Measurements from ENCODE around the gene ARID3C.

Gene ARID3C

GRCh38 chr9:34669809-34670562, 41.1 kb upstream of the ARID3C start:
- no peak overlapping the region for H3K27ac ChIP-seq (ENCODE audit: low read depth, low read length)
- no peak overlapping the region for H3K18ac ChIP-seq (ENCODE audit: low read length)
- WGBS (ENCODE audit: extremely low coverage, insufficient coverage, low lambda C conversion rate) = no CpG with 5 or more reads among the region's 5 CpGs
- H2BK5ac ChIP-seq (ENCODE audit: low read length) = no peak overlapping the region
- H3K23ac ChIP-seq (ENCODE audit: low read length) = no peak overlapping the region
- no peaks in the 10 kb centered on the region for H3K79me2 ChIP-seq (ENCODE audit: control insufficient read depth, insufficient read depth, low read length)
- no peak overlapping the region for H3K4me2 ChIP-seq (ENCODE audit: low read length)
- H3K27me3 ChIP-seq (ENCODE audit: insufficient read depth, low read length, poor library complexity) = no peaks in the 10 kb centered on the region
- H2BK15ac ChIP-seq (replicated peaks; ENCODE audit: low read depth) = no peak overlapping the region
- no peak overlapping the region for H2AK5ac ChIP-seq (ENCODE audit: low read length)
- H4K5ac ChIP-seq (ENCODE audit: low read length) = no peak overlapping the region
- no peak overlapping the region for H2BK120ac ChIP-seq (ENCODE audit: low read depth, low read length)
- peaks cover 1% of the 10 kb centered on the region for H3K79me1 ChIP-seq (ENCODE audit: low read length)
- H3K4me1 ChIP-seq (ENCODE audit: control insufficient read depth, low read depth, low read length) = no peaks in the 10 kb centered on the region
- no peaks in the 10 kb centered on the region for H3K36me3 ChIP-seq (ENCODE audit: control insufficient read depth, insufficient read depth, low read length)
- no peak overlapping the region for H4K8ac ChIP-seq (ENCODE audit: low read depth, low read length)
- no peak overlapping the region for H3K56ac ChIP-seq (ENCODE audit: low read length)
- no peak overlapping the region for H3K9ac ChIP-seq (ENCODE audit: low read length)
- H3K4me3 ChIP-seq (ENCODE audit: low read length) = no peak overlapping the region
- no peak overlapping the region for H3K4ac ChIP-seq (ENCODE audit: low read depth, low read length)
- no peak for DNase-seq

DNA sequence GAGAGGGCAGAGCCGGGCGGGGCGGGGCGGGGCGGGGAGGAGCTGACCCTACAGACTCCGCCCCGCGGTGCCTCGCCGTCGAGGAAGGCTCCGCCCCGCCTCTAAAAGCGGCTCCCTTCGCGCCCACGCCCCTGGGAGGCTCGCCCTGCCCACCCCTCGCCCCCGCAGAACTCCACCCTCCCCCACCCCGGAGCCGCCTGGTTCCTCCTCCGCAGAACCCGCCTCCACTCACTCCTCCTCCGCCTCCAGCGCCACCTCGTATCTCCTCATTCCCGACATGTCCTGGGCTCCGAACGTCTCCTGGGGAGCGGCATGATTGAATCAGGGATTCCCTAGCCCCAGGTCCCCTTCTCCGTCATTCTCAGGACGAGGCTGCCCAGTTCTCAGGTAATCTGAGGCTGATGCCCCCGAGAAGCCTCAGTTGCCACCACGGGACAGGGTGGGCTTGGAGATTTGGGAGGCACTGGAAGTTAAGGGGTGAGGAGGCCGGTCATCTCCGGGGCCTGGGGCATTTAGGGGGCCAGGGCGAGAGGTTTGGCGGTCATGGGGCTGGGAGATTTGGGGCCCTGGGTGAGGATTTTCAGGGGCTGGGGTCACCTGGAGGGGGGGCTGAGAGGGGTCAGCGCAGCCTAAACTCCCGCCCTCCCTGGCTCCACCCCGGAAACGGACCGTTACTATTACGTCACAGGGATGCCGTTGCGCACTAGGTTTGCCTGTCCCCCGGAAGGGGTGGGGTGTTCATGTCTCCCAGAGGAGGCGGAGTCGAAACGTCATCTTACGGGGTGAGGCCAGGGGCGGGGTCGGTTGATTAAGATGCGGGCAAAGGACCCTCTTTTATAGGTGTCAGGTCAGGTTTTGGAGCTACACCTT, 36.8 kb upstream of the ARID3C start:
- no peak overlapping the region for H4K8ac ChIP-seq (ENCODE audit: low read depth, low read length)
- no peak overlapping the region for H4K5ac ChIP-seq (ENCODE audit: low read length)
- no peak overlapping the region for H3K23ac ChIP-seq (ENCODE audit: low read length)
- H3K4me3 ChIP-seq (ENCODE audit: low read length) = peak overlapping the region; percentile 47
- peak overlapping the region; percentile 92 for H3K4ac ChIP-seq (ENCODE audit: low read depth, low read length)
- no peak overlapping the region for H2AK5ac ChIP-seq (ENCODE audit: low read length)
- peak; percentile 97 for DNase-seq
- WGBS (ENCODE audit: extremely low coverage, insufficient coverage, low lambda C conversion rate) = no CpG with 5 or more reads among the region's 55 CpGs
- H3K4me1 ChIP-seq (ENCODE audit: control insufficient read depth, low read depth, low read length) = no peaks in the 10 kb centered on the region
- peak overlapping the region; percentile 15 for H2BK5ac ChIP-seq (ENCODE audit: low read length)
- H3K79me1 ChIP-seq (ENCODE audit: low read length) = peaks cover 1% of the 10 kb centered on the region
- H2BK15ac ChIP-seq (replicated peaks; ENCODE audit: low read depth) = no peak overlapping the region
- H3K36me3 ChIP-seq (ENCODE audit: control insufficient read depth, insufficient read depth, low read length) = no peaks in the 10 kb centered on the region
- peak overlapping the region; percentile 78 for H3K56ac ChIP-seq (ENCODE audit: low read length)
- H3K18ac ChIP-seq (ENCODE audit: low read length) = peak overlapping the region; percentile 92
- H3K27me3 ChIP-seq (ENCODE audit: insufficient read depth, low read length, poor library complexity) = no peaks in the 10 kb centered on the region
- H2BK120ac ChIP-seq (ENCODE audit: low read depth, low read length) = no peak overlapping the region
- peak overlapping the region; percentile 23 for H3K27ac ChIP-seq (ENCODE audit: low read depth, low read length)
- no peaks in the 10 kb centered on the region for H3K79me2 ChIP-seq (ENCODE audit: control insufficient read depth, insufficient read depth, low read length)
- H3K4me2 ChIP-seq (ENCODE audit: low read length) = peak overlapping the region; percentile 31
- H3K9ac ChIP-seq (ENCODE audit: low read length) = peak overlapping the region; percentile 66

DNA sequence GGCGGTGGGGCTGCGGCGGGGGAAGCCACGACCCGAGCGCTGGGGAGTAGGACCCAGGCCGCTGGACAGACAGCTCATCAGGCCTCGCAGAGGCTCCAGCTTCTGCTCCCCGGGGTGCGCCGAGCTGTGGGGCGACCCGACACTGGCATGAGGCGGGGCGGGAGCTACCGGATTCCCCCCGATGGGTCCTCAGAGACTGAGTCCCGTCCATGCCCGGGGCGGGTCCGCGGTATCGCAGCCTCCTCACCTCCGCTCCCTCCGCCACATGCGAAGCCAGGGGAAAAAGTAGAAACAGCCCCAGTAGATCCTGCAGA, 36.2 kb upstream of the ARID3C start:
- Histone ChIP-seq H3K4me3 (ENCODE audit: low read length) (peak overlapping the region; percentile 53), H3K4me2 (ENCODE audit: low read length) (peak overlapping the region; percentile 79), H4K5ac (ENCODE audit: low read length) (no peak overlapping the region), H3K4ac (ENCODE audit: low read depth, low read length) (no peak overlapping the region), H3K23ac (ENCODE audit: low read length) (no peak overlapping the region), H2AK5ac (ENCODE audit: low read length) (no peak overlapping the region), H4K8ac (ENCODE audit: low read depth, low read length) (no peak overlapping the region), H3K27me3 (ENCODE audit: insufficient read depth, low read length, poor library complexity) (no peaks in the 10 kb centered on the region), H3K18ac (ENCODE audit: low read length) (peak overlapping the region; percentile 19), H2BK120ac (ENCODE audit: low read depth, low read length) (no peak overlapping the region), H3K79me2 (ENCODE audit: control insufficient read depth, insufficient read depth, low read length) (no peaks in the 10 kb centered on the region), H2BK5ac (ENCODE audit: low read length) (no peak overlapping the region), H3K36me3 (ENCODE audit: control insufficient read depth, insufficient read depth, low read length) (no peaks in the 10 kb centered on the region), H3K4me1 (ENCODE audit: control insufficient read depth, low read depth, low read length) (no peaks in the 10 kb centered on the region), H3K27ac (ENCODE audit: low read depth, low read length) (no peak overlapping the region), H3K56ac (ENCODE audit: low read length) (peak overlapping the region; percentile 87), H2BK15ac (replicated peaks; ENCODE audit: low read depth) (no peak overlapping the region), H3K79me1 (ENCODE audit: low read length) (peaks cover 1% of the 10 kb centered on the region), H3K9ac (ENCODE audit: low read length) (peak overlapping the region; percentile 78)
- no peak for DNase-seq
- WGBS (ENCODE audit: extremely low coverage, insufficient coverage, low lambda C conversion rate) = no CpG with 5 or more reads among the region's 26 CpGs

GRCh38 chr9:34664281-34665066, 35.6 kb upstream of the ARID3C start:
- Histone ChIP-seq H2BK120ac (ENCODE audit: low read depth, low read length) (no peak overlapping the region), H3K4me1 (ENCODE audit: control insufficient read depth, low read depth, low read length) (no peaks in the 10 kb centered on the region), H3K79me2 (ENCODE audit: control insufficient read depth, insufficient read depth, low read length) (no peaks in the 10 kb centered on the region), H3K4me2 (ENCODE audit: low read length) (peak overlapping the region; percentile 79), H3K56ac (ENCODE audit: low read length) (peak overlapping the region; percentile 87), H3K18ac (ENCODE audit: low read length) (peak overlapping the region; percentile 19), H4K8ac (ENCODE audit: low read depth, low read length) (no peak overlapping the region), H3K27ac (ENCODE audit: low read depth, low read length) (no peak overlapping the region), H2BK5ac (ENCODE audit: low read length) (no peak overlapping the region), H2BK15ac (replicated peaks; ENCODE audit: low read depth) (no peak overlapping the region), H3K9ac (ENCODE audit: low read length) (peak overlapping the region; percentile 78), H3K23ac (ENCODE audit: low read length) (no peak overlapping the region), H3K27me3 (ENCODE audit: insufficient read depth, low read length, poor library complexity) (no peaks in the 10 kb centered on the region), H4K5ac (ENCODE audit: low read length) (no peak overlapping the region), H3K4me3 (ENCODE audit: low read length) (peak overlapping the region; percentile 53), H3K79me1 (ENCODE audit: low read length) (peaks cover 1% of the 10 kb centered on the region), H3K36me3 (ENCODE audit: control insufficient read depth, insufficient read depth, low read length) (no peaks in the 10 kb centered on the region), H2AK5ac (ENCODE audit: low read length) (no peak overlapping the region), H3K4ac (ENCODE audit: low read depth, low read length) (no peak overlapping the region)
- WGBS (ENCODE audit: extremely low coverage, insufficient coverage, low lambda C conversion rate) = no CpG with 5 or more reads among the region's 18 CpGs
- peak; percentile 96 for DNase-seq

GRCh38 chr9:34663303-34663605, 34.4 kb upstream of the ARID3C start:
- Histone ChIP-seq H3K4ac (ENCODE audit: low read depth, low read length) (no peak overlapping the region), H3K4me1 (ENCODE audit: control insufficient read depth, low read depth, low read length) (no peaks in the 10 kb centered on the region), H3K56ac (ENCODE audit: low read length) (no peak overlapping the region), H3K9ac (ENCODE audit: low read length) (no peak overlapping the region), H4K5ac (ENCODE audit: low read length) (no peak overlapping the region), H3K4me3 (ENCODE audit: low read length) (no peak overlapping the region), H2BK120ac (ENCODE audit: low read depth, low read length) (no peak overlapping the region), H4K8ac (ENCODE audit: low read depth, low read length) (no peak overlapping the region), H3K4me2 (ENCODE audit: low read length) (no peak overlapping the region), H2BK5ac (ENCODE audit: low read length) (no peak overlapping the region), H3K79me2 (ENCODE audit: control insufficient read depth, insufficient read depth, low read length) (no peaks in the 10 kb centered on the region), H2AK5ac (ENCODE audit: low read length) (no peak overlapping the region), H3K18ac (ENCODE audit: low read length) (no peak overlapping the region), H3K27ac (ENCODE audit: low read depth, low read length) (no peak overlapping the region), H3K79me1 (ENCODE audit: low read length) (peaks cover 1% of the 10 kb centered on the region), H2BK15ac (replicated peaks; ENCODE audit: low read depth) (no peak overlapping the region), H3K23ac (ENCODE audit: low read length) (no peak overlapping the region), H3K36me3 (ENCODE audit: control insufficient read depth, insufficient read depth, low read length) (no peaks in the 10 kb centered on the region), H3K27me3 (ENCODE audit: insufficient read depth, low read length, poor library complexity) (no peaks in the 10 kb centered on the region)
- no peak for DNase-seq
